ENCODE measurements around the gene ARMC2. TPM values are rescaled to one million over a fixed set of nuclear protein-coding genes. Genes with fewer than 3 reads are reported as not detected.

ARMC2 gene
- total and polyA plus RNA-seq, 2 donors (not counting 1 experiment from before 2014, with no cell fraction given) = 4.8 to 9.9 TPM

DNA sequence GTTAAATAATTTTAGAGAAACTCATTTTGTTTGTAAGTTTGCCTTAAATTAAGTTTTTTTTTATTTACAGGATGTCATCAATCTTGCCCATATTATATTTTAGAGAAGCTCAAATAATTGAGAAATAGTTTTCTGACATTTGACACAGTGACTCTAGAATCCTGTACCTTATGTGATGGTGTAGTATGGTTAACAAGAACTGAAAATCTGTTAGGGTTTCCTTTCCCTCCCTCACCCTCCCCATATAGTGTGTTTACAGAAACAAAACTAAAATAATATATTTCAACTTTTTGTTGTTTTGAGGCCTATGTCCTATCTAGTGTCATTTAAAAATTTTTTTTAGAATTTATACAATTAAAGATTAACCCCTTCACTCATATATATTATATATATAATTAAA, 154.7 kb downstream of the ARMC2 start:
- no peak for TF ChIP-seq EZH2 (IDR thresholded peaks at IDR 0.05; ENCODE audit: borderline replicate concordance, insufficient read depth, low read depth, low read length, poor library complexity, severe bottlenecking)
- TF ChIP-seq, protein P1, sequence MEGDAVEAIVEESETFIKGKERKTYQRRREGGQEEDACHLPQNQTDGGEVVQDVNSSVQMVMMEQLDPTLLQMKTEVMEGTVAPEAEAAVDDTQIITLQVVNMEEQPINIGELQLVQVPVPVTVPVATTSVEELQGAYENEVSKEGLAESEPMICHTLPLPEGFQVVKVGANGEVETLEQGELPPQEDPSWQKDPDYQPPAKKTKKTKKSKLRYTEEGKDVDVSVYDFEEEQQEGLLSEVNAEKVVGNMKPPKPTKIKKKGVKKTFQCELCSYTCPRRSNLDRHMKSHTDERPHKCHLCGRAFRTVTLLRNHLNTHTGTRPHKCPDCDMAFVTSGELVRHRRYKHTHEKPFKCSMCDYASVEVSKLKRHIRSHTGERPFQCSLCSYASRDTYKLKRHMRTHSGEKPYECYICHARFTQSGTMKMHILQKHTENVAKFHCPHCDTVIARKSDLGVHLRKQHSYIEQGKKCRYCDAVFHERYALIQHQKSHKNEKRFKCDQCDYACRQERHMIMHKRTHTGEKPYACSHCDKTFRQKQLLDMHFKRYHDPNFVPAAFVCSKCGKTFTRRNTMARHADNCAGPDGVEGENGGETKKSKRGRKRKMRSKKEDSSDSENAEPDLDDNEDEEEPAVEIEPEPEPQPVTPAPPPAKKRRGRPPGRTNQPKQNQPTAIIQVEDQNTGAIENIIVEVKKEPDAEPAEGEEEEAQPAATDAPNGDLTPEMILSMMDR (IDR thresholded peaks at IDR 0.05) = no peak
- no peak overlapping the region for H3K27ac Mint-ChIP-seq
- Histone ChIP-seq H3K79me2 (ENCODE audit: control insufficient read depth, insufficient read depth, low read length) (peaks cover 11% of the 10 kb centered on the region), H3K4me2 (replicated peaks; ENCODE audit: low read depth, low read length, poor library complexity, severe bottlenecking) (no peak overlapping the region), H3K4me1 (ENCODE audit: control insufficient read depth in 2 of 2, insufficient read depth in 2 of 2, low read length in 2 of 2) (peaks cover 0 to 17% of the 10 kb centered on the region in 2 donors), H3K9ac (ENCODE audit: low read length) (no peak overlapping the region), H3K36me3 (replicated peaks in 1 of 2; ENCODE audit: control extremely low read depth in 1 of 2, control insufficient read depth in 1 of 2, extremely low read depth in 1 of 2, insufficient read depth in 2 of 2, low read length in 1 of 2) (peaks cover 11 to 24% of the 10 kb centered on the region in 2 experiments), H3K27ac (ENCODE audit: low read length in 2 of 2) (no peak overlapping the region), H2AFZ (ENCODE audit: insufficient read depth, low read depth, low read length, poor library complexity, severe bottlenecking) (no peak overlapping the region), H4K20me1 (ENCODE audit: control insufficient read depth, insufficient read depth, low read length, poor library complexity, severe bottlenecking) (peaks cover 10% of the 10 kb centered on the region), H3K4me3 (ENCODE audit: control extremely low read depth in 1 of 5, extremely low read depth in 1 of 5, insufficient read depth in 1 of 5, low read depth in 2 of 5, low read length in 4 of 5) (no peak overlapping the region), H3K27me3 (replicated peaks in 1 of 4; ENCODE audit: control extremely low read depth in 1 of 4, control insufficient read depth in 3 of 4, insufficient read depth in 4 of 4, low read length in 3 of 4) (no peaks in the 10 kb centered on the region), H3K9me3 (ENCODE audit: control extremely low read depth in 1 of 3, control insufficient read depth in 2 of 3, insufficient read depth in 1 of 3, low read length in 2 of 3) (no peaks in the 10 kb centered on the region)
- H3K9me3 Mint-ChIP-seq (ENCODE audit: insufficient read depth) = no peaks in the 10 kb centered on the region
- H3K4me1 Mint-ChIP-seq = peaks cover 34% of the 10 kb centered on the region
- ChIA-PET CTCF (no interaction called here), POLR2A (no interaction called here)
- ATAC-seq (ENCODE audit: low read depth) = no peak
- DNase-seq = no peak
- H3K27me3 Mint-ChIP-seq = no peaks in the 10 kb centered on the region
- intact Hi-C loops (cut with micrococcal nuclease) = no loop called here
- H3K4me3 Mint-ChIP-seq = no peak overlapping the region

GRCh38 chr6:109006818-109007217, 158.6 kb downstream of the ARMC2 start:
- peaks cover 0 to 3% of the 10 kb centered on the region in 2 experiments for H3K36me3 ChIP-seq (replicated peaks in 1 of 2; ENCODE audit: control extremely low read depth in 1 of 2, control insufficient read depth in 1 of 2, extremely low read depth in 1 of 2, insufficient read depth in 2 of 2, low read length in 1 of 2)
- TF ChIP-seq, protein P1 (IDR thresholded peaks at IDR 0.05) = no peak
- no peak for TF ChIP-seq EZH2 (IDR thresholded peaks at IDR 0.05; ENCODE audit: borderline replicate concordance, insufficient read depth, low read depth, low read length, poor library complexity, severe bottlenecking)
- peaks cover 15% of the 10 kb centered on the region for H4K20me1 ChIP-seq (ENCODE audit: control insufficient read depth, insufficient read depth, low read length, poor library complexity, severe bottlenecking)
- H3K27ac ChIP-seq (ENCODE audit: low read length in 2 of 2) = peak overlapping the region in 1 of 2 donors; percentile 25
- H3K79me2 ChIP-seq (ENCODE audit: control insufficient read depth, insufficient read depth, low read length) = peaks cover 34% of the 10 kb centered on the region
- DNase-seq (no peak), ATAC-seq (ENCODE audit: low read depth) (no peak)
- no peaks in the 10 kb centered on the region for H3K9me3 ChIP-seq (ENCODE audit: control extremely low read depth in 1 of 3, control insufficient read depth in 2 of 3, insufficient read depth in 1 of 3, low read length in 2 of 3)
- peak overlapping the region; percentile 80 for H3K4me2 ChIP-seq (replicated peaks; ENCODE audit: low read depth, low read length, poor library complexity, severe bottlenecking)
- intact Hi-C loops (cut with micrococcal nuclease) = loop anchor here (5.0 kb wide), 3 partner anchors 65 to 750 kb away; partner anchors contain the start of gene CD164
- no CpG with 5 or more reads among the region's 1 CpG for WGBS (ENCODE audit: insufficient coverage)
- H3K27ac Mint-ChIP-seq = peak overlapping the region; percentile 42
- H3K27me3 ChIP-seq (replicated peaks in 1 of 4; ENCODE audit: control extremely low read depth in 1 of 4, control insufficient read depth in 3 of 4, insufficient read depth in 4 of 4, low read length in 3 of 4) = no peaks in the 10 kb centered on the region
- no peak overlapping the region for H2AFZ ChIP-seq (ENCODE audit: insufficient read depth, low read depth, low read length, poor library complexity, severe bottlenecking)
- CTCF ChIA-PET = interaction anchor here (0.7 kb wide), 1 partner anchor 47 kb away, joined by 7 read pairs; no protein-coding TSS in a partner anchor
- no peak overlapping the region for H3K9ac ChIP-seq (ENCODE audit: low read length)
- peak overlapping the region; percentile 18 for H3K4me3 Mint-ChIP-seq
- H3K4me1 ChIP-seq (ENCODE audit: control insufficient read depth in 2 of 2, insufficient read depth in 2 of 2, low read length in 2 of 2) = peaks cover 15 to 35% of the 10 kb centered on the region in 2 donors
- H3K9me3 Mint-ChIP-seq (ENCODE audit: insufficient read depth) = no peaks in the 10 kb centered on the region
- no peak overlapping the region for H3K4me3 ChIP-seq (ENCODE audit: control extremely low read depth in 1 of 5, extremely low read depth in 1 of 5, insufficient read depth in 1 of 5, low read depth in 2 of 5, low read length in 4 of 5)
- peaks cover 55% of the 10 kb centered on the region for H3K4me1 Mint-ChIP-seq
- POLR2A ChIA-PET = no interaction called here
- H3K27me3 Mint-ChIP-seq = no peaks in the 10 kb centered on the region

Measured in B cell (primary cell).